Activated naive CD8-positive, alpha-beta T cell treated with anti-CD3 and anti-CD28 coated beads, Interleukin-2, amount 10 ng/mL, durations not matched to agents 7 days and 5 days (primary cell): ENCODE measurements around the gene TRAF5. TPM values are rescaled to one million over a fixed set of nuclear protein-coding genes. Genes with fewer than 3 reads are reported as not detected.

Experiments
- ATAC-seq: fragments of 150-1000 bp; cut with Tn5 transposase; one replicate; pipeline ENCODE4 v1.10.0; 2021; ENCODE audit warnings: low read depth, moderate library complexity
- POLR2A ChIA-PET: fragments of 350-600 bp; sonication (Branson Sonifier 250); formaldehyde crosslinking; loops from one replicate; lab custom pipeline; 2021; ENCODE audit warnings: antibody characterized with exemption; lab: Charles Lee
- DNase-seq: peaks from one replicate; pipeline ENCODE4 v3.0.0; 2021
- H3K27ac Mint-ChIP-seq: one replicate; pipeline ENCODE4 v1.8.0; 2022; ENCODE audit warnings: mild to moderate bottlenecking, mixed read lengths
- H3K27me3 Mint-ChIP-seq: one replicate; pipeline ENCODE4 v1.8.0; 2022; ENCODE audit warnings: mild to moderate bottlenecking, moderate library complexity, mixed read lengths
- H3K36me3 Mint-ChIP-seq: one replicate; pipeline ENCODE4 v1.8.0; 2021; ENCODE audit warnings: mild to moderate bottlenecking, mixed read lengths
- H3K4me1 Mint-ChIP-seq: one replicate; pipeline ENCODE4 v1.8.0; 2021; ENCODE audit warnings: mixed read lengths
- H3K4me3 Mint-ChIP-seq: one replicate; pipeline ENCODE4 v1.8.0; 2022; ENCODE audit warnings: mild to moderate bottlenecking, moderate library complexity, mixed read lengths
- H3K9me3 Mint-ChIP-seq: one replicate; pipeline ENCODE4 v1.8.0; 2021; ENCODE audit warnings: mixed read lengths
- total RNA-seq, 2 experiments: library from RNA; stranded (reverse); gene quantifications; one replicate each; pipeline ENCODE4 v1.2.3, GENCODE V29; 2021

Gene TRAF5
- total RNA-seq: 10 to 100 TPM; 82.2 to 84.0 TPM

GRCh38 chr1:211326528-211327345, at the start of gene TRAF5:
TRAF5 (plus strand) TSS chr1:211326833; CDS start chr1:211353240, 26,407 bp downstream.
- no peaks in the 10 kb centered on the region for H3K9me3 Mint-ChIP-seq
- H3K27me3 Mint-ChIP-seq: no peaks in the 10 kb centered on the region
- peak within 1 kb of the TSS; percentile 95 for H3K27ac Mint-ChIP-seq
- DNase-seq (peak; percentile 77), ATAC-seq (peak; percentile 37)
- H3K4me1 Mint-ChIP-seq: peaks cover 62% of the 10 kb centered on the region
- H3K36me3 Mint-ChIP-seq: peaks cover 21% of the 10 kb centered on the region
- H3K4me3 Mint-ChIP-seq: peak within 1 kb of the TSS; percentile 92
- POLR2A ChIA-PET: interaction anchor here (0.7 to 3.2 kb wide), 12 partner anchors 9 to 295 kb away, joined by 3 to 18 read pairs (median 5); partner anchors contain the start of gene SLC30A1

GRCh38 chr1:211279340-211279739, 47.3 kb upstream of the TRAF5 start:
- ATAC-seq: no peak
- H3K36me3 Mint-ChIP-seq: peaks cover 7% of the 10 kb centered on the region

DNA sequence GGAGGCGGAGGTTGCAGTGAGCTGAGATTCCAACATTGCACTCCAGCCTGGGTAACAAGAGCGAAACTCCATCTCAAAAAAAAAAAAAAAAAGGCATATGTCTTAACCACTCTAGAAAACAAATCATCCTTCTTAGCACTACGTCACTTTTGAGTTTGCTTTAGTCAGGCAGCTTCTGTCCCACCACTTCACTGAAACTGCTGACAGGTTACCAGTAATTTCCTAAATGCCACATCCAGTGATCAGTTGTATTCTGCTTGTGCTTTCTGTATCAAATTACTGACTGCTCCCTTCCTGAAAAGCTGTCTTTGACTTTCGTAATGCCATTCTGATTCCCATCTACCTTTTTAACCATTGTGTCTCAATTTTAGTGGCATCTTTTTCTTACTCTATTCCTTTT, 45.7 kb upstream of the TRAF5 start:
- POLR2A ChIA-PET: no interaction called here
- Mint-ChIP-seq H3K36me3 (peaks cover 17% of the 10 kb centered on the region), H3K27me3 (no peaks in the 10 kb centered on the region), H3K27ac (no peak overlapping the region), H3K9me3 (no peaks in the 10 kb centered on the region), H3K4me1 (no peaks in the 10 kb centered on the region), H3K4me3 (no peak overlapping the region)
- no peak for ATAC-seq
- DNase-seq: no peak

More at GRCh38 chr1:211279340-211279739, 47.3 kb upstream of the TRAF5 start:
- Mint-ChIP-seq H3K9me3 (no peaks in the 10 kb centered on the region), H3K4me1 (no peaks in the 10 kb centered on the region), H3K27ac (no peak overlapping the region), H3K27me3 (no peaks in the 10 kb centered on the region), H3K4me3 (no peak overlapping the region)
- POLR2A ChIA-PET: no interaction called here
- no peak for DNase-seq

DNA sequence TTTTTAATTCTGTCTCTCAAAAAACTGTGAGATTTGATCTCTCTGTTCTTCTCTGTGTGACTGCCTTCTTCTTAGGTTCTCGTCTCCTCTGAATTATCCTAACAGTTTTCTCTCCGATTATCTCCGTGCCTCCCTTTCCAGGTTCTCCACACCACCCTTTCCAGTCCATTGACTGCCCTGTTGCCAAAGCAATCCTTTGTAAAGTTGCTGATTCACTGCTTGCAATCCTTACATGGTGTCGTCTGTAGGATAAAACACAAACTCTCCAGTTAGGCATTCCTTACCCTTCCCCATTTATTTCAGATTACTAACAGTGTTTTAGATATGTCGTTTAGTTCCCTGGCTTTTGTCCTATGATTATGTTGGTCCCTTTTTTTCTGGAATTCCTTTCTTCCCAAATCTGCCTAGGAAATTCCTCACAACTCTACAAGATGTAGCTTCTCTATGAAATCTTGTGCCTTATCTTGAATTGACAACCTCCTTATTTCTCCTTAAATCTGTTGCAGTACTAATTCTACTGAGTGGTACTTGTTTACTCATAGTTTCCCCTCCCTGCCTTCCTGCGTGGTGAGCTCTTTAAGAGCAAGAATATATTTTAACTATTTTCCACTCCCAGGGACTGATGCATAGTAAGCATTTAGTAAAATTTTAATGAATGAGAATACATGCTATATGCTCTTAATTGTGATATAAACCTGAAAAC, 45.2 kb upstream of the TRAF5 start:
- DNase-seq: no peak
- H3K27ac Mint-ChIP-seq: no peak overlapping the region
- peaks cover 20% of the 10 kb centered on the region for H3K36me3 Mint-ChIP-seq
- no peak for ATAC-seq
- no peaks in the 10 kb centered on the region for H3K4me1 Mint-ChIP-seq
- H3K9me3 Mint-ChIP-seq: no peaks in the 10 kb centered on the region
- POLR2A ChIA-PET: no interaction called here
- H3K4me3 Mint-ChIP-seq: no peak overlapping the region
- no peaks in the 10 kb centered on the region for H3K27me3 Mint-ChIP-seq

- Mint-ChIP-seq H3K27me3 (no peaks in the 10 kb centered on the region), H3K4me1 (no peaks in the 10 kb centered on the region), H3K4me3 (no peak overlapping the region), H3K27ac (no peak overlapping the region), H3K36me3 (peaks cover 23% of the 10 kb centered on the region), H3K9me3 (no peaks in the 10 kb centered on the region)
- no peak for DNase-seq
- POLR2A ChIA-PET: no interaction called here
- no peak for ATAC-seq
These were observed 44.6 kb upstream of the TRAF5 start for GRCh38 chr1:211282023-211282373.

GRCh38 chr1:211285196-211285595, 41.4 kb upstream of the TRAF5 start:
- no peaks in the 10 kb centered on the region for H3K9me3 Mint-ChIP-seq
- no peak overlapping the region for H3K4me3 Mint-ChIP-seq
- H3K4me1 Mint-ChIP-seq: no peaks in the 10 kb centered on the region
- no peaks in the 10 kb centered on the region for H3K27me3 Mint-ChIP-seq
- POLR2A ChIA-PET: no interaction called here
- peaks cover 24% of the 10 kb centered on the region for H3K36me3 Mint-ChIP-seq
- no peak overlapping the region for H3K27ac Mint-ChIP-seq
- no peak for ATAC-seq
- DNase-seq: no peak

DNA sequence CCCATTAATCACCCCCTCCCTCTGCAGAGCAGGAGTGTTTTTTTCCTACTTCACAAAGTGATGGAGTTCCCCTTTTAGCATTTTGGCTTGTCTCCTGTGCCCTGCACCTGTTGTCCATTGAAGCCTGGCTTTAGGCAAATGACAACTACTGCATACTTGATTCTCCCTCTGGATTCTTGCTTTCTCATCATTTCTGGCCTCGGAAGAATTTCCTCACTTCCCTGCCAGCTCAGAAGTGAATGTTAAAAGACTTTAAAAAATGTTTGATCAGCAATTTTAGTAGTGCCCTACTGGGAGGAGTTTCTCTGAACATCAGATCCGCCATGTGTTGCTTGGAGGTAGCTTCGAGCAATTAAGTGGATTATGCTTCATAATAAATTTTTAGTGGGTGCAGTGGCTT, 39.4 kb upstream of the TRAF5 start:
- POLR2A ChIA-PET: no interaction called here
- DNase-seq (no peak), ATAC-seq (no peak)
- Mint-ChIP-seq H3K9me3 (no peaks in the 10 kb centered on the region), H3K36me3 (peaks cover 31% of the 10 kb centered on the region), H3K27me3 (no peaks in the 10 kb centered on the region), H3K4me1 (no peaks in the 10 kb centered on the region), H3K27ac (no peak overlapping the region), H3K4me3 (no peak overlapping the region)

DNA sequence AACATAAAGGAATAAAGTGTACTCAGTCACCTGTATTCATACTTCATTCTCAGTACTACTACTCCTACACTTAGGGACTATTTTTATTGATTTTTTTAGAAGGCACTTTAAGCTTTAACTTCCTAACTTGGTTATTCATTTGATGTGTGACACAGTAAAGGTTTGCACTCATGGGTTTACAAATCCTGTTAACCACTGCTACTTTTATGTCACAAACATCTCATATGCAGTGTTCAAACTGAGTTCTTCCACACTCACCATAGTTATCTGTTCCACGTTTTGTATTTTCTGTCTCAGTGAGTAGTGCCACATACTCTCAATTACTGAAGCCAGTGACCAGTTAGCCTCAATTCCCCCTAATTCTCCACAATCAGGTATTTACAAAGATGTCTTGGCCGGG, 34.2 kb upstream of the TRAF5 start:
- DNase-seq (no peak), ATAC-seq (no peak)
- no peak overlapping the region for H3K27ac Mint-ChIP-seq
- H3K36me3 Mint-ChIP-seq: peaks cover 33% of the 10 kb centered on the region
- no peaks in the 10 kb centered on the region for H3K27me3 Mint-ChIP-seq
- POLR2A ChIA-PET: no interaction called here
- H3K9me3 Mint-ChIP-seq: no peaks in the 10 kb centered on the region
- no peak overlapping the region for H3K4me3 Mint-ChIP-seq
- no peaks in the 10 kb centered on the region for H3K4me1 Mint-ChIP-seq

GRCh38 chr1:211296396-211296795, 30.2 kb upstream of the TRAF5 start:
- Mint-ChIP-seq H3K4me1 (peaks cover 1% of the 10 kb centered on the region), H3K27me3 (no peaks in the 10 kb centered on the region), H3K36me3 (peaks cover 48% of the 10 kb centered on the region), H3K9me3 (no peaks in the 10 kb centered on the region), H3K4me3 (no peak overlapping the region), H3K27ac (no peak overlapping the region)
- POLR2A ChIA-PET: interaction anchor here (0.5 kb wide), 1 partner anchor 22 kb away, joined by 3 read pairs; no protein-coding TSS in a partner anchor
- ATAC-seq: no peak
- no peak for DNase-seq

DNA sequence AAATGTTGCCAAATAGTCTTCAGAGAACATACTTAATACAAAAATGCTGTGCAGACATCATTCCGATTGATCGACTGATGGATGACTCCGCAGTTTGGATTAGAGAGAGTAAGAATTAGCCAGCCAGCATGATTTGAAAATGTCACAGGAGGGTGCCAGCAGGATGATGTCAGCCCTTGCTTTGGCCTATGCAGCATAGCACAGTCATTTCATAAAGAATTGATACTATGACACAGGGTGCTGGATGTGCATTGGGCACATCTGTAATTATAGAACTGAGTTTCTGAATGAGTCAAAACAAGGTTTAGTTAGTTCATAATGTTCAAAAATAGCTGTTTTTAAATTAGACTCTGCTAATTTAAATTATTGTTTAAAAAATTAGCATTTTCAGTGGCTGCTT, 21.6 kb upstream of the TRAF5 start:
- POLR2A ChIA-PET: no interaction called here
- Mint-ChIP-seq H3K4me1 (peaks cover 7% of the 10 kb centered on the region), H3K4me3 (no peak overlapping the region), H3K27me3 (no peaks in the 10 kb centered on the region), H3K27ac (no peak overlapping the region), H3K9me3 (no peaks in the 10 kb centered on the region), H3K36me3 (peaks cover 32% of the 10 kb centered on the region)
- no peak for DNase-seq
- no peak for ATAC-seq

DNA sequence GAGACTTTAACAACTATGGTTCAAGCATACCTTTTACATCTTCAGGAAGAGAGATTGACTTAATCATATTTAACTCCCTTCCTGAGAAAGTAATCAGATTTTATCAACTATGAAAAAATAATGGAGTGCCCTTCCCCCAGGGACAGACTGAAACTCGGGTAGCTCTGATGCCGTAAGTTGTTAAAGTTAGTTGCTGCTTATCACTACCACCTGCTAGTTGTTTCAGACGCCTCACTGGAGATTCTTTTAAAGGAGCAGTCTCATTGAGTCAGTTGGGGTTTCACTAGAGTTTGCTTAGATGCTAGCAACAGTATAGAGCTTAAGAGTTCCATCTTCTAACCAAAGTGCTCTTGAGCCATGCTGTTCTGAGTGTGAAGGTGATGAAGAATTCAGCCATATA, 17.0 kb upstream of the TRAF5 start:
- Mint-ChIP-seq H3K9me3 (no peaks in the 10 kb centered on the region), H3K4me1 (peaks cover 8% of the 10 kb centered on the region), H3K4me3 (no peak overlapping the region), H3K27me3 (no peaks in the 10 kb centered on the region), H3K36me3 (peaks cover 30% of the 10 kb centered on the region), H3K27ac (no peak overlapping the region)
- ATAC-seq: no peak
- POLR2A ChIA-PET: no interaction called here
- DNase-seq: no peak

GRCh38 chr1:211313392-211313791, 13.2 kb upstream of the TRAF5 start:
- ATAC-seq (no peak), DNase-seq (no peak)
- Mint-ChIP-seq H3K27ac (peak overlapping the region; percentile 30), H3K4me3 (no peak overlapping the region), H3K4me1 (peaks cover 3% of the 10 kb centered on the region), H3K36me3 (peaks cover 22% of the 10 kb centered on the region), H3K27me3 (no peaks in the 10 kb centered on the region), H3K9me3 (no peaks in the 10 kb centered on the region)
- POLR2A ChIA-PET: no interaction called here

GRCh38 chr1:211318576-211319280, 7.9 kb upstream of the TRAF5 start:
- POLR2A ChIA-PET: interaction anchor here (0.6 kb wide), 1 partner anchor 22 kb away, joined by 3 read pairs; no protein-coding TSS in a partner anchor

More at GRCh38 chr1:211318576-211319280, 7.9 kb upstream of the TRAF5 start:
- H3K9me3 Mint-ChIP-seq: no peaks in the 10 kb centered on the region
- ATAC-seq: no peak
- H3K27me3 Mint-ChIP-seq: no peaks in the 10 kb centered on the region
- H3K36me3 Mint-ChIP-seq: peaks cover 4% of the 10 kb centered on the region
- no peak overlapping the region for H3K27ac Mint-ChIP-seq
- peaks cover 13% of the 10 kb centered on the region for H3K4me1 Mint-ChIP-seq
- no peak for DNase-seq
- no peak overlapping the region for H3K4me3 Mint-ChIP-seq
